HG03378 (cell line): ENCODE measurements around the gene PTPRA.
"Not testable (repeated sequence)": the region's sequence is repeated elsewhere in the genome, so short reads cannot be mapped to it uniquely, and the experiment has no call there.

Experiments used
- ATAC-seq: cut with Tn5 transposase; IDR thresholded peaks from one replicate; pipeline ENCODE4 v1.9.1; 2021; ENCODE audit warnings: mild to moderate bottlenecking, moderate library complexity; ENCODE audit not compliant: unreplicated experiment

PTPRA gene

DNA sequence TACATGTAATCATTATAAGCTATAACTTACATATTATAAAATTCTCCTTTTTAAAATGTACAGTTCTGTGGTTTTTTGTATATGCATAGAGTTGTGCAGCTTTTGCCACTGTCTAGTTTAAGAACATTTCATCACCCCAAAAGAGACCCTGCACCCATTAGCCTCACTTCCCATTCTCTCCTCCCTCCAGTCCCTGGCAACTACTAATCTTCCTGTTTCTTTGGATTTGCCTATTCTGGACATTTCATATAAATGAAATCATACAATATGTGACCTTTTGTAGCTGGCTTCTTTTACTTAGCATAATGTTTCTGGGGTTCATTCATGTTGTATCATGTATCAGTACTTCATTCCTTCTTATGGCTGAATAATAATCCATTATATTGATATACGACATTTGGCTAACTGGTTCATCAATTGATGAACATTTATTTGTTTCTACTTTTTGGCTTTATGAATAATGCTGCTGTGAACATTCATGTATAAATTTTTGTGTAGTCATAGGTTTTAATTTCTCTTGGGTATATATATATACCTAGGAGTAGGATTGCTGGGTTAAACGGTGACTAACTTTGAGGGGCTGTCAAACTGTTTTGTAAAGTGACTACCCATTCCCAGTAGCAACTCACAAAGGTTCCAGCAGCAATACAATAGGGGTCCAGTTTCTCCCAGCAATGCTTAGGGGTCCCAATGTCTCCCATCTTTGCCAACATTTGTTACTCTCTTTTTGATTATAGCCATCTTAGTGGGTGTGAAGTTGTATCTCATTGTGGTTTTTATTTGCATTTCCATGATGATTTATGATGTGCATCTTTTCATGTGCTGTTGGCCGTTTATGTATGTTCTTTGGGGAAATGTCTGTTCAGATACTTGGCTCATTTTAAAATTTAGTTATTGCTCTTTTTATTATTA, 10.7 kb downstream of the PTPRA start:
- no peak for ATAC-seq

DNA sequence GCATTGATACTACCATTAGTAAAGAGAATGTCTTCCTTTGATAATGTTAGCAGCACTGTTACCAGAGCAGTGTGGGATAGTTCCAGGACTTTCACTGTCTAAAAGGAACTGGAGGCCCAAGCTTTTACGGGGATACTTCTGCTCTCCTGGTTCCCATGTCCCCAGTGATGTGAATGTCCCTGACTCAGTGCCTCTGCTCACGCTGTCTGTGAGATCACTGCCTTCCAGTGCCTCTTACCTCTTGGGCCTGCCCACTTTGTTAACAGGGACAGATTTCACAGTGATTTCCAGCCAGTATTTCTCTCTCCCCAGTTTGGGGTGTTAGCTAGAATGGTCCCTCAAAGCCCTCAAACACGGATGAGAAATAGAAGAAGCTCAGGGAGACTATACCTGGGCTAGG, 14.4 kb downstream of the PTPRA start:
- no peak for ATAC-seq

DNA sequence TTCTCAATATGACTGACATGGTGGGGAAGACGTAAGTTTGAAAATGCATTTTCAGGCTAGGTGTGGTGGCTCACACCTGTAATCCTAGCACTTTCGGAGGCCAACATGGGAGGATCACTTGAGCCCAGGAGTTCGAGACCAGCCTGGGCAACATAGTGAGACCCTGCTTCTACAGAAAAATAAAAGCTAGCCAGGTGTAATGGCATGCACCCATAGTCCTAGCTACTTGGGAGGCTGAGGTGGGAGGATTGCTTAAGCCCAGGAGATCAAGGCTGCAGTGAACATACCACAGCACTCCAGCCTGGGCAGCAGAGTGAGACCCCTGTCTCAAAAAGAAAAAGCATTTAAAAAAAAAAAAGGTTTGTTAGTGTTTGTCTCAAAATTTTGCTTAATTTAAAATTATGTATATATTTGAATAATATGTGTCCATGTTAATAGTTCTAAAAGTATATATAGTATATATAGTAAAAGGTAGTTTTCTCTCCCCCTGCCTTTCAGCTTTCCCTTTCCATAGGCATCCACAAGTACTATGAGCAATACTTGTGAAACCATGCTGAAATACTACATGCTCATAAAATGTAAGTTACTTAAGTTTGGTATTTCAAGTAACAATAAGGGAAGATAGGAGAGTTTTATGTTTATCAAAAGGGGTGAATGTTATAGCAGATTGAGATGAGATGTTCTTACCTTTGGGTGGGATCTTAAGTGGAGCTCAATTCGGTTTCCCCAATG, 15.1 kb downstream of the PTPRA start:
- ATAC-seq: no peak

DNA sequence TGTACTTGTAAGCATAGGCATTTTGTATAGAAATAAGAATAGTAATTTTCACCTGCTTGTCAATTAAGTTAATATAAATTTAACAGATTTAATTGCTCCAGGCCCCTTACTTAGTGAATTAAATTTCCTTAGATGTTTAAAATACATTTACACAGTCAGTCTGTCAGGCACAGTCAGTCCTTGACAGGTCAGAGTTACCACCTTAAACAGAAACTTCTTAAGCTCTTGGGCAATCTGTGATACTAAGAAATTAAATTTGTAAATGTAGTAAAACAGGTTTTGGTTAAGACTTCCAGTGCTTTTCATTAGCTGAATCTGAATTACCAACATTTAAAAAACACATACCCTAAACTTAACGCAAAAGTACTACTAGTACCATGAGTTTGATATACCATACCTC, 15.9 kb downstream of the PTPRA start:
- ATAC-seq: no peak

DNA sequence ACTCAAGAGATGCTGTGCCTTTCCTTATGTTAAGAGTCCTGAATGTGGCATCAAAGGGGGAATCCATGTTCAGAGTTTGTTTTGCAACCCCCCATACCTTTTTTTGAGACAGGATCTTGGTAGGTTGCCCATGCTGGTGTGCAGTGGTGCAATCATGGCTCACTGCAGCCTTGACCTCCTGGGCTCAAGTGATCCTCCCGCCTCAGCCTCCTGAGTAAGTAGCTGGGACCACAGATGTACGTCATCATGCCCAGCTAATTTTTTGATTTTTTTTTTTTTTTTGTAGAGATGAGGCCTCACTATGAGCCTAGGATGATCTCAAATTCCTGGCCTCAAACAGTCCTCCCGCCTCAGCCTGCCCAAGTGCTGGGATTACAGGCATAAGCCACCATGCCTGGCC, 16.5 kb downstream of the PTPRA start:
- ATAC-seq: no peak

DNA sequence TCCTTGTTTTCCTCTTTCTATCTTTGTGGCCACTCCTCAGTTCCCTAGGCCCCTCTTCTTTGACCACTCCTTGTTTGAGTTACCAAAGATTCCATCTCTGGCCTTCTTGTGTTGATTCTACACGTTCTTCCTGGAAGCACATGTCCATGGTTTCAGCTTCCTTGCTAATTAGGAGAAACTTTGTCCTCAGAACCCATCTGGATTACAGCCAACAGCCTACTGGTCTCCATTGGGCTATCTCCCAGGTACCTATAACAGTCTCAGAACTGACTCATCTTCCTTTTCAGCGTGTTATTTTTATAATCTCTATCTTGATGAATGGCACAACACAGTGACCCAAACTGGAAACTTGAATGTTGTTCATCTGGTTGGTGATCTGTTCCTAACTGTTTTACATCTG, 17.5 kb downstream of the PTPRA start:
- no peak for ATAC-seq

DNA sequence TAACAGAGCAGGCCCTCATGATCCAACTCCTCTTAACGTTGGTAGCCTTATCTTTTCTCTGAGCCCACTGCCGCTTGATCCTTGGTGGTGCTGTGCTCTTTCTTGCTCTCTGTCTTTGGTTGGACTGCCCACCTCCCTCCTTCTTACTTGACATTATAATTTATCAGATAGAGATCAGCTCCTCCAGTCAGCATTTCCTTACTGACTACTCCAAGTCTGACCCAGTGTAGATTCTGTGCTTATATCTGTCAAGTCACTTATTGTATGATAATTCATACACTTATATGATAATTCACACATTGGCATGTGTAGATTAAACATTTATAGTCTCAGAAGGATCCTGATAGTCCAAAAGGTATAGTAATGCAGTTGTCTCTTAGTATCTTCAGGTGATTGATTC, 18.1 kb downstream of the PTPRA start:
- no peak for ATAC-seq

DNA sequence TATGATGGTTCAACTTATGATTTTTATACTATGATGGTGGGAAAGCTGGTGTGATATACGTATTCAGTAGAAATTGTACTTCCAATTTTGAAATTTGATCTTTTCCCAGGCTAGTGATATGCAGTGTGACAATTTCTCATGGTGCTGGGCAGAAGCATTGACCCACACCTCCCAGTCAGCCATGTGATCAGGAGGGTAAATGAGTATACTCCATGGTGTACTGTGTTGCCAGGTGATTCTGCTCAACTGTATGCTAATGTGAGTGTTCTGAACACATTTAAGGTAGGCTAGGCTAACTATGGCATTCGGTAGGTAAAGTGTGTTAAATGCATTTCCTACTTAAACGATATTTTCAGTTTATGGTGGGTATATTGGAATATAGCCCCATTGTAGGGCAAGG, 19.1 kb downstream of the PTPRA start:
- no peak for ATAC-seq

DNA sequence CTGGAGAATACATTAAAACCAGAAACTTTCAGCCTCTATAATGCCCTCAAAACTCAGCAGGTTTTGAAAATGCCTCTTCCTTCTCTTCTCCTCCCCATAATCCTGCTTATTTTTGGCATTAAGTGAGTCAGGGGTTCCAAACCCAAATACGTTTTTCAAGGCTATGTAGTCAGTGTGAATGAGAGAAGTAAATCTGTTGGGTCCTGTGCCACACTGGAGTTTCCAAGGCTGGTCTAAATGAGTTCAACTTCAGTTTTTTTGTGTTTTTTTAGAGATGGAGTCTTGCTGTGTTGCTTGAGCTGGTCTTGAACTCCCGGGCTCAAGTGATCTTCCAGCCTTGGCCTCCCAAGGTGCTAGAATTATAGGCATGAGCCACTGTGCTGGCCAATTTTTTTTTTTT, 20.9 kb downstream of the PTPRA start:
- ATAC-seq: no peak

DNA sequence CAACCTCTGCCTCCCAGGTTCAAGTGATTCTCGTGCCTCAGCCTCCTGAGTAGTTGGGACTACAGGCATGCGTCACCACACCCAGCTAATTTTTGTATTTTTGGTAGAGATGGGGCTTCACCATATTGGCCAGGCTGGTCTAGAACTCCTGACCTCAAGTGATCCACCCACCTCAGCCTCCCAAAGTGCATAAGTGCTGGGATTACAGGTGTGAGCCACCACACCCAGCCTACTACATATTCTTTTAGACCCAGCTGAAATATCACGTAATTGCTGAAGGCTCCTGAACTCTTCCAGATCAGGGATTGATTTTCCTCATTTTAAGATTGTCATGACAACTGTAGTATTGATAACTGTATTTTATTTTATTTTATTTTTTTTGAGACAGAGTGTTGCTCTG, 21.9 kb downstream of the PTPRA start:
- ATAC-seq: not testable (repeated sequence)

DNA sequence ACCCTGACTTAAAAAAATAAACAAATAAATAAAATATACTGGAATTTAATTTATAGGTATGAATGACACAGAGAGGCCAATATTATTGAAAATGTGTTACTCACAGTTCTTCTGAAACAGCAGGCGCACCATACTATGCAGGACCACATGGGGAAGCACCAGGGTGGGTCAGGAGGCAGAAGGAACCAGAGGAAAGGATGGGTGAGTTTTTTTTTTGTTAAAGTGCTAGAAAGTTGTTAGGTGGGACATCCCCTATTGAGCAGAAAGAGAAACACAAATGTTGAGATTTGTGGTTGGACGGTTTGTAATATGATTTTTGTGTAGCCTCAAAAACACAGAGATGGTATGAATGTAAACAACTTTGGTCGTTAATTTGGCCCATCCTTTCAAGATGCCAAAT, 26.0 kb downstream of the PTPRA start:
- no peak for ATAC-seq

DNA sequence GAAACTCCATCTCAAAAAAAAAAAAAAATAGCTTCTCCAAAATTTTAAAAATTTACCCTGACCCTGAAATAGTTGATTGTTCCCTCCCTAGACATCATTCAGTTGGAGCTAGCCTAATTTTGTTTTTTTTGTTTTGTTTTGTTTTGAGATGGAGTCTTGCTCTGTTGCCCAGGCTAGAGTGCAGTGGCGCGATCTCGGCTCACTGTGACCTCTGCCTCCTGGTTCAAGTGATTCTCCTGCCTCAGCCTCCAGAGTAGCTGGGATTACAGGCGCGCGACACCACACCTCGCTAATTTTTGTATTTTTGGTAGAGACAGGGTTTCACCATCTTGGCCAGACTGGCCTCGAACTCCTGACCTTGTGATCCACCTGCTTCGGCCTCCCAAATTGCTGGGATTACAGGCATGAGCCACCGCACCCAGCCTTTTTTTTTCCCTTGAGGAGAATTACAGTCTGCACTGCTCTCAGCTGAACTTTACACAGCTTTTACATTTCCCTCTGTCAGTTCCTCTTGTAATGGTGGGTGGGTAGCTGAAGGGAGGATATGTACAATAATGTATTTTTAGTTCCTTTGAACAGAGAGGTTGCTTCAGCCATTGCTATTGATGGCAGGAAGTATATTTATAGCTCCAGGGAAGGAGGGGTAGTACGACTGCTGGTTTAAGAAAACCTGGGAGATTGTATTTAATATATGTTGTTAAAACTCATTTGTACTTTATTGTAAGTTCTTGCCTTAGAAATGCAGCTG, 27.7 kb downstream of the PTPRA start:
- no peak for ATAC-seq

DNA sequence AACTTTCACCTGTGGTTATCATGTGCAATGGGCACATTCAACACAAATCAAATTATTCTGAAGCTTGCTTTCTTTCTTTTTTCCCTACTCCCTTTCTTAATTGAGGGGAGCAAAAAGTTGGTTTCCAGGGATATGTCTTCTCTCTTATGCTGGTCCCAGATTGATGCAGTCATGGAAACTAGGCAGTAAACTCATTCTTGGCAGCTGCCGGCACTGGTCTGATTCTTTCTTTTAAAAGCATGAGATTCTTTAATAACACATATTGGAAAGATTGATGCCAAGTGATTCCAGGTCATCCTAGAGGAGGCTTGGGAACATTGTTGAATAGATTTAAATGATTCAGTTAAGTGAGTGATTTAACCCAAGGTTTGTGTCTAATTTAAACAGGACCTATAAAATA, 29.0 kb downstream of the PTPRA start:
- no peak for ATAC-seq

DNA sequence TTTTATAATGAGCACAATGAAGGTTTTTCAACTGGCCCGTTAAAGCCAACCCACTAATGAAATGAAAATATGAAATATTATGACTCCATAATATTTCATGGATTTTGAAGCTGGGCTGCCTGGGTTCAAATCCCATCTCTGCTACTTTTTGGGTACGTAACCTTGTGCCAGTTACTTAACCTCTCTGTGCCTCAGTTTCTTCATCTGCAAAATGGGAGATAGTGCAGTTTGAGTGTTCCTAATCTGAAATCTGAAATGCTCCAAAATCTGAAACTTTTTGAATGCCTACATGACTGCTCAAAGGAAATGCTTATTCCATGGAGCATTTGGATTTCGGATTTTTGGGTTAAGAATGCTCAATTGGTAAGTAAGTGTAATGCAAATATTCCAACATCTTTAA, 29.5 kb downstream of the PTPRA start:
- no peak for ATAC-seq

DNA sequence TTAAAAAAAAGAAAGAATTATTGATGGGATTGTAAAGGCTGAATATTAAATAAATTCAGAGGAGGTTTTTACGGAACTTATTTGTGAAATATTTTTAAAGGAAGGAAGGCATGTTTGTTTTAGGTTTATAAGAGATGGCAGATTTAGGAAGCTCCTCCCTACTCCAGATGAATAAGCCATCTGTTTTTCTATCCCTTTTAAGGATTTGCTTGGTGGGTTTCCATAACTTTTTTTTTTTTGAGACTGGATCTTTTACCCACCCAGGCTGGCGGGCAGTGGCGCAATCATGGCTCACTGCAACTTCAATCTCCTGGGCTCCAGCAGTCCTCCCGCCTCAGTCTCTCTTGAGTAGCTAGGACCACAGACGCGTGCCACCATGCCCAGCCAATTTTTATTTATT, 30.4 kb downstream of the PTPRA start:
- ATAC-seq: no peak

DNA sequence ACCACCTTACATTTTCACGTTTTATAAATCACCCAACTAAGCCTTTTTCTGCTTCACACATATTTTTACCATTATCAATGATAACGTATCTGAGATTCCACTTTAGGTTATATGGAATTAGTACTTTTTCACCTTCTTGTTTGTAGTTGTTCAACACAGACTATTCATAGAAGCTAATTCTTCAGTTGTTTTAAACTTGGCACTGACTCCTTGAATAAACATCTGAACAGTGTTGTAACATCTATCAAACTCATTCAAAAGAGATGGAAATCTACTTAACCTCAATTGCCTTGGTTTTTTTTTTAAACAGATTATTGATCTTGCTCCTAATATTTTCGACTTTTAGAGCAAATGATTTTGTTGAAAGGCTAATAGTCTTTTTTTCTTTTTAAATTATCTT, 34.2 kb downstream of the PTPRA start:
- ATAC-seq: no peak

DNA sequence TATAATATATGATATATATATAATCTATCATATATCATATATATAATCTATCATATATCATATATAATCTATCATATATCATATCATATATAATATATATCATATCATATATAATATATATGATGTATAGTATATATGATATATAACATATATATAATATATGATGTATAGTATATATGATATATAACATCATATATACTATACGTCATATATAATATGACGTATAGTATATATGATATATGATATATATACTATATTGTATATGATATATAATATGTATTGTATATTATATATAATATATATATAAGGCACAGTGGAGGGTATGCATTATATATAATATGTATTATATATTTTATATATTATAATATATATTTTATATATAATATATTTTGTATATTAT, 36.7 kb downstream of the PTPRA start:
- no peak for ATAC-seq

DNA sequence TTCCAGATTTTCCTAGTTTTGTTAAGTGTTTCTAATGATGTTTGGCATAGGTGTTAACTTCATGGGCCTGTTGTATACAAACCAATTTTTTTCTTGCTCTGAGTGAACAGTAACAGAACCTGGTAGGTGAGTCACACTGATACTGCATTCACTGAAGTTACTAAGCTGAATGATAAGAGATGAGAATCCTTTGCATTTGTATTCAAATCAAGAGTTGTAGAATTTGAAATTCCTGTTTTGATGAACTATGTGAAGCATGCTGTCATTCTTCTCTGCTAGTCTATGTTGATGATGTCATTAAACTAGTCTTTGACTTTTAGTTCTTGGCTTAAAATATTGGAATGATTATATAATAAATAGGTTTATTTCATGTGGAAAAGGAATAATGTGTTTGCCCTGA, 37.9 kb downstream of the PTPRA start:
- no peak for ATAC-seq

DNA sequence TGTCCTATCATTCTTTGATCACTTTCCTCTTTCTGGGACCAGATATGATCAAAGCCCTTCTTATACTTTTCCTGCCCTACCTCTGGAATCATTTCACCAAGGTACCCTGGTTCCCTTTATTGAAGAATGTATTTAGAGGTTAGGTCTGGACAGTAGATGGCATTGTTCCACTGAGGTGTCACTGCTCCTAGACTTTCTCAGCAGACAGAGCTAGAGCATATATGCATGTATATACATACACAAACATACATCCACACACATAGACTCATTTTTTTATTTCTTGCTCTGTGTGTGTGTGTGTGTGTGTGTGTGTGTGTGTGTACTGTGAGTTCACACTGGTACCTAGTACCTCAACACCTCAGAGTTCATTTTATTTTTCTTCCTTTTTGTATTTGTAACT, 40.9 kb downstream of the PTPRA start:
- ATAC-seq: no peak

DNA sequence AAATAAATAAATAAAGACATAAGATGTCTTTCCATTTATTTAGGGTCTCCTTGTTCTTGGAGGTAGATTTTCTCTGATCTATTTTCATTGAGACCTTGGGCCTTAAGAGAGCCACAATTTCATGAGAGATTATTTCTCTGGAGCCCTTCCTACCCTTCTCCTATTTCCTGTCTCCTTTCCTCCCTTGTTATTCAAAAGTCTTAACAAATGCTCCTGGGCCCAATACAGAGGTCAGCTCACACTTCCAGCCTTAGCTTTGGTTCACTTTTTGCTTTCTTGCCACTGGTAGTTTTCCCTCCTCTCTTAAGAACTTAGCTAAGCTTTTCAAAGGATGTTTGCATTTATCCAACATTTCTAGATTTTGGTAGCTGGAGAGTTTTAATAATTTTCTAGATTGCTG, 44.0 kb downstream of the PTPRA start:
- no peak for ATAC-seq
